Measurements from ENCODE around the gene MYO5C. TPM values are rescaled to one million over a fixed set of nuclear protein-coding genes. Genes with fewer than 3 reads are reported as not detected.

Gene MYO5C
- total and polyA plus RNA-seq, 2 of the 4 experiments (the other 2 are of a cell fraction), result under 0.01 to 0.03 TPM

DNA sequence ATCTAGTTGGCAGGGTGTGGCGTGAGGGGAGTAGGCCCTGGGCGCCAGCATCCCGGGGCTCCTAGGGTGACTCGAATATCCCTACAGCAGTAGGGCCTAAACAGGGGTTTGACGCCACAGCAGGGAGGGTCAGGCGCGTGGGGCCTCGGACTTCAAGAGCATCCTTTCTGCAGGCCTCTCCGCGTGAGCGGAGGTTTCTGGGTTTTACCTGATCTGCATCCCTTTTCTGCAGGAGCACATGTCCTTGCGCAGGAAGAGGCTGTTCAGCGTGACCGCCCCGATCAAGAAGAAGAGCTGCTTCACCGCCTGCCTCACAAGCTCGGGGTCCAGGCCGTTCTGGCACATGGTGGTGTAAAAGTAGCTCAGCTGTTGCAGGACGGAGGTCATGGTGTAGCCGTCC, 90.9 kb downstream of the MYO5C start:
- in situ Hi-C loops (cut with MboI; ENCODE audit: low sequenced_read_pairs), result no loop called here
- Histone ChIP-seq H3K9me3 (ENCODE audit: control insufficient read depth, insufficient read depth, low read length) (no peaks in the 10 kb centered on the region), H2AK9ac (replicated peaks; ENCODE audit: low read depth, low read length, poor library complexity) (no peak overlapping the region), H3K14ac (replicated peaks; ENCODE audit: low read depth, low read length) (no peak overlapping the region), H3K4me3 (ENCODE audit: insufficient read depth, low read depth, low read length) (no peak overlapping the region), H3K36me3 (ENCODE audit: control insufficient read depth, insufficient read depth, low read length) (no peaks in the 10 kb centered on the region), H3K23ac (ENCODE audit: low read depth, low read length) (no peak overlapping the region), H3K9ac (ENCODE audit: low read depth, low read length) (no peak overlapping the region), H2AK5ac (ENCODE audit: low read depth, low read length) (no peak overlapping the region), H3K9me1 (ENCODE audit: insufficient read depth, low read length) (no peaks in the 10 kb centered on the region), H3K56ac (ENCODE audit: extremely low read depth, insufficient read depth, low read length) (no peak overlapping the region), H4K91ac (ENCODE audit: insufficient read depth, low read depth, low read length) (no peak overlapping the region), H3K4ac (ENCODE audit: low read depth, low read length) (no peak overlapping the region), H2BK15ac (ENCODE audit: low read depth, low read length) (no peak overlapping the region), H4K8ac (ENCODE audit: low read depth in 2 of 2, low read length in 2 of 2) (no peak overlapping the region), H2AFZ (replicated peaks; ENCODE audit: low read length, poor library complexity) (no peak overlapping the region), H3K79me1 (ENCODE audit: low read depth in 1 of 2, low read length in 2 of 2) (no peaks in the 10 kb centered on the region), H3K18ac (ENCODE audit: low read depth, low read length) (no peak overlapping the region), H2BK20ac (ENCODE audit: low read depth, low read length) (no peak overlapping the region), H2BK120ac (ENCODE audit: low read depth, low read length) (no peak overlapping the region), H3K4me1 (ENCODE audit: control insufficient read depth, insufficient read depth, low read length) (no peaks in the 10 kb centered on the region), H3K27me3 (ENCODE audit: control insufficient read depth, insufficient read depth, low read length) (peaks cover 11% of the 10 kb centered on the region), H4K5ac (ENCODE audit: low read depth, low read length) (no peak overlapping the region), H4K20me1 (ENCODE audit: insufficient read depth, low read length) (no peaks in the 10 kb centered on the region), H3K27ac (ENCODE audit: insufficient read depth, low read length) (no peak overlapping the region), H2BK5ac (ENCODE audit: low read depth, low read length, poor library complexity, severe bottlenecking) (no peak overlapping the region), H3K4me2 (ENCODE audit: low read depth, low read length) (no peak overlapping the region)
- POLR2A ChIA-PET (ENCODE audit: unreplicated experiment), result no interaction called here
- no peak for ATAC-seq (ENCODE audit: low read depth)
- BruUV-seq (replicated peaks), result no TSS peak
- 91% methylated on average over 13 of the region's 20 CpGs; no CpG with 5 or more reads in 1 of the 2 experiments for WGBS, 2 experiments (ENCODE audit: extremely low coverage in 2 of 2, insufficient read length in 1 of 2)
- intact Hi-C loops (cut with micrococcal nuclease), result loop anchor here (5.0 kb wide), 1 partner anchor 222 kb away; no protein-coding TSS in a partner anchor
- CTCF ChIA-PET, result no interaction called here
- TF ChIP-seq CHD1 (IDR thresholded peaks at IDR 0.05; ENCODE audit: low read depth, low read length) (no peak), MAFK (IDR thresholded peaks at IDR 0.05; ENCODE audit: low read depth, low read length) (no peak), NFE2L2 (IDR thresholded peaks at IDR 0.05; ENCODE audit: low read depth, low read length) (no peak), RAD21 (IDR thresholded peaks at IDR 0.05; ENCODE audit: low read length) (no peak)
- TF ChIP-seq, protein P1, sequence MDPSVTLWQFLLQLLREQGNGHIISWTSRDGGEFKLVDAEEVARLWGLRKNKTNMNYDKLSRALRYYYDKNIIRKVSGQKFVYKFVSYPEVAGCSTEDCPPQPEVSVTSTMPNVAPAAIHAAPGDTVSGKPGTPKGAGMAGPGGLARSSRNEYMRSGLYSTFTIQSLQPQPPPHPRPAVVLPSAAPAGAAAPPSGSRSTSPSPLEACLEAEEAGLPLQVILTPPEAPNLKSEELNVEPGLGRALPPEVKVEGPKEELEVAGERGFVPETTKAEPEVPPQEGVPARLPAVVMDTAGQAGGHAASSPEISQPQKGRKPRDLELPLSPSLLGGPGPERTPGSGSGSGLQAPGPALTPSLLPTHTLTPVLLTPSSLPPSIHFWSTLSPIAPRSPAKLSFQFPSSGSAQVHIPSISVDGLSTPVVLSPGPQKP (IDR thresholded peaks at IDR 0.05; ENCODE audit: borderline replicate concordance, low read depth, low read length), result no peak
- dilution Hi-C loops (cut with HindIII; ENCODE audit: low sequenced_read_pairs, unreplicated experiment), result no loop called here
- no peak for DNase-seq
